GM12864 (cell line): ENCODE measurements around the gene EPB41L3.

Experiments
- DNase-seq: peaks from one replicate; pipeline ENCODE4 v3.0.0-alpha.2; 2011; ENCODE audit warnings: low read depth
- H3K4me3 ChIP-seq: 2 replicates; pipeline ENCODE4 v1.5.1; 2011; ENCODE audit warnings: mild to moderate bottlenecking, low read depth, low read length, control low read depth
- TF ChIP-seq, protein P1 (sequence below): IDR thresholded peaks from 2 replicates; pipeline ENCODE4 v1.5.1; 2011; ENCODE audit warnings: low read depth, mild to moderate bottlenecking, moderate library complexity, low read length, control low read depth, inconsistent platforms; ENCODE audit errors: missing control alignments

Gene EPB41L3

DNA sequence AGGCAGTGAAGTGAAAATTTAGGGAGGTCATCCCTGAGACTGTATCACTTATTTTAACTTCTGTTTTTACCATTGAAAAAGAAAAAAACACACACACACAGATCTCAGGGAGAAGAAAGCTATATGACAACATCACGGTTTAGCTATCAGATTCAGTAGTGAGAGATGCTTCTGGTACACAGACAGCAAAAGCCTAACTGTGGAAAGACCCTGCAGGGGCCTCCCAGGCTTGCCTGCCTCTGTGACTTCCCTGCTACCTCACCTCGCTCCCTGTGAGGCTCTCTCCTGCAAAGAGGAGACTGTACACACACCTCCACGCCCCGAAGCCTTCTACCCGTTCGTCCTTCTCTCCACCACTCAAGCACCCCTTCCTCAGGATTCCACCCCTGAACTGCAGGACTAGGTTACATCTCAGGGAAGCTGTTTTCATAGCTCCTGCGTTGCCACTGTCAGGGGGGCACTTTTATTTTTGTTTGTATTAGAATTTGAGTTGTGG lies 86.3 kb downstream of the EPB41L3 start:
- no peak for DNase-seq
- TF ChIP-seq, protein P1, sequence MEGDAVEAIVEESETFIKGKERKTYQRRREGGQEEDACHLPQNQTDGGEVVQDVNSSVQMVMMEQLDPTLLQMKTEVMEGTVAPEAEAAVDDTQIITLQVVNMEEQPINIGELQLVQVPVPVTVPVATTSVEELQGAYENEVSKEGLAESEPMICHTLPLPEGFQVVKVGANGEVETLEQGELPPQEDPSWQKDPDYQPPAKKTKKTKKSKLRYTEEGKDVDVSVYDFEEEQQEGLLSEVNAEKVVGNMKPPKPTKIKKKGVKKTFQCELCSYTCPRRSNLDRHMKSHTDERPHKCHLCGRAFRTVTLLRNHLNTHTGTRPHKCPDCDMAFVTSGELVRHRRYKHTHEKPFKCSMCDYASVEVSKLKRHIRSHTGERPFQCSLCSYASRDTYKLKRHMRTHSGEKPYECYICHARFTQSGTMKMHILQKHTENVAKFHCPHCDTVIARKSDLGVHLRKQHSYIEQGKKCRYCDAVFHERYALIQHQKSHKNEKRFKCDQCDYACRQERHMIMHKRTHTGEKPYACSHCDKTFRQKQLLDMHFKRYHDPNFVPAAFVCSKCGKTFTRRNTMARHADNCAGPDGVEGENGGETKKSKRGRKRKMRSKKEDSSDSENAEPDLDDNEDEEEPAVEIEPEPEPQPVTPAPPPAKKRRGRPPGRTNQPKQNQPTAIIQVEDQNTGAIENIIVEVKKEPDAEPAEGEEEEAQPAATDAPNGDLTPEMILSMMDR = no peak
- H3K4me3 ChIP-seq = no peak overlapping the region

DNA sequence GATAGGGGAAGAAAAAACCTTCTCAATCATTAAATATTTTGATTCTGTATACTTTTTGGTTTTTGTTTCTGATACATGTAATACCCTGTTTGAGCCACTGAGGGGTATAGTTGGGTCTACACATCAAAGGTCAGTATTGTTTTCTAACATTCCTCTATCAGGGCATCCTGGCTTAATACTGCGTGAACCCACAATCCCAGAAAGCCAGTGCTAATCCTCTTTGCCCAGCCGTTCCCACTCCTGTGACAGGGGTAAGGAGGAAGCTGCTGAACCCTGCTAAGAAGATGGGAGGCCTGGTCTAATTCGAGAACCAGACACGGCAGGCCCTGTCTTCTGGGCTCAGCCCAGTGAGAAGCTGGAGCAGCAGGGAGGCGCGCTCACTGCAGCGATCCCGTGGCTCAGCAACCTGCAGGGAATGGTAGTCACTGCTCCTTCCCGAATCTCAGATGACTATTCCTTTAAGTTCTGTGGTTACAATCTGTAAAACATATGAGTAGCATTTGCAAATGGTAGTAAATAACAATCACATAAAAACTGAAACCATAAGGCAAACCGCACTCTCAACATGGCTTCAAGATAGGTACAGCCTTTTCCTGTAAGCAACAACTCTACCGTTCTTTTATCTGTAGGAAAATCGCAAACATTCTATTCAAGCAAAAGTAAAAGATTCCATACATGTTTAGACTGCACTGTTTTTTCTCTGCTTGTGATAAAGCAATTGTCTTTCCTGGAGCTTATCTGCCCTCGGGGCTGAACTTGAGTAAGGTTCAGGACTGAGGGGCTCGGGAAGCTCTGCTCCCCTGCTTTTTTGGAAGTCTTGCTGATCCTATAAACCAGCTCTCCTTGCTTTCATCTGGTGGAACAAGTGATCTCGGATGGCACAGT lies 87.0 kb downstream of the EPB41L3 start:
- TF ChIP-seq, protein P1 = no peak
- no peak for DNase-seq
- no peak overlapping the region for H3K4me3 ChIP-seq

DNA sequence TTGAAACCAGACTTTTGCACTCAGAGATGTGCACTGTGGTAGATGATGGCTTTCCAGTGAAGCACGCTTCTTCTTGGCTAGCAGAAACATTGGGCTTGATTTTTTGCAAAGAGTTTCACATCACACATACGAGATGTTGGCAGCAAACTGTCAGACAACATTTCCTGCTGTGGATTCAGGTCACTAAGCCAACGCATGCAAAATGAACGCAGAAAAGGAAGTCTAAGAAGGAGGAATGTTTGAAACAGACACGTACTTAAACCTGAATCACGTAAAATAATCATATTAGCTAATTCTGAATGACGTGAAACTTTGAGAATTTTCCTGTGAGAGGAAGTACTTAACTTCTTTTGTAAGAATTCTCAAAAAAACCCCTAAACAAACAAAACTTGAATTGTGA lies 88.1 kb downstream of the EPB41L3 start:
- no peak for DNase-seq
- H3K4me3 ChIP-seq = no peak overlapping the region
- TF ChIP-seq, protein P1 = no peak

DNA sequence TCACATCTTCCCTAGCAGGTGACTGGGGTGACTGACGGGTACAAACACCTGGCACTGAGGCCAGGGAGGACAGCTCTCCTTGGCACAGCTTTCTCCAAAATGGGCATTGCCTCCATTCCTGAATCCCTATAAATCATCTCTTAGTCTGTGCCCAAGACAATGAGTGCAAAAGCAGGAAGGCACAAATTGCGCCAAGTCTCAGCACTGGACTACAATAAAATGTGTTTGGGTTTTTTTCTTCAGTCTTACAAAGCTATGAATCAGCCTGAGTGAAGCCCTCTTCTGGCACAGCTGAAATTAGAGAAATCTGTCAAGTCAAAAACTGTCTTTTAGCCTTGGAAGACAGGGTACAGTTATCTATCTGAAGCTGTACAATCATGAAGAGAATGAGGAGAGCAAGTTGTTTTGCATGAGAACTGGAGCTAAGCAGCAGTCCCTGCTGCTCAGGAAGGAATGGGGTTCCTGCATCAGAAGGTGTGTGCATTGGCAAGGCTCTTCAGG lies 90.8 kb downstream of the EPB41L3 start:
- TF ChIP-seq, protein P1 = no peak
- no peak overlapping the region for H3K4me3 ChIP-seq
- DNase-seq = no peak

DNA sequence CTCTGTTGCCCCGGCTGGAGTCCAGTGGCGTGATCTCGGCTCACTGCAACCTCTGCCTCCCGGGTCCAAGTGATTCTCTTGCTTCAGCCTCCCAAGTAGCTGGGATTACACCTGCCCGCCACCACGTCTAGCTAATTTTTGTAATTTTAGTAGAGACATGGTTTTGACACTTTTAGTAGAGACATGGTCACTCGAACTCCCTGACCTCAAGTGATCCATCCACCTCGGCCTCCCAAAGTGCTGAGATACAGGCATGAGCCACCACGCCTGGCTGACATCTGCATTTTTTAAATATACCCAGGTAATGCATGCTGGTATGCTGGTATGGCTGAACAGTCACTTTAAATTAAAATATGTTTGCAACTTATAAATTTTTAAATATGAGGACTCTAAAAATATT lies 91.9 kb downstream of the EPB41L3 start:
- no peak overlapping the region for H3K4me3 ChIP-seq
- DNase-seq = no peak
- TF ChIP-seq, protein P1 = no peak

DNA sequence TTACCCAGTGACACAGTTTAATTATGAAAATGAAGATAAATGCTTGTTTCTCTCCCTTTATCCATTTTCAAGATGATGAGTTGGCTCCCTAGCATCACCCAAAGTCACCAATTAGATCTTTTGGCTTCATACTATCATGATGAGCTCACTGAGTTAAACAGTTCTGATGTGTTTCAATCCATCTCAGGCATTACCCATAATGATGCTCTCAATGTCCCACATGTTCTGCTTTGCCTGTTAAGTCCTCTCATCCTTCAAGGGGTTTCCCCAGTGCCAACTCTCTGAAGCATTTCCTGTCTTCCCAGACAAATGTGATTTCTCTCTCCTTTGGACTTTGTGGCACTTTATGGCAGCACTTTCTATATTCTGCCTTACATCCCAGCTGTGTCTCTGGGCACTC lies 92.6 kb downstream of the EPB41L3 start:
- H3K4me3 ChIP-seq = no peak overlapping the region
- TF ChIP-seq, protein P1 = no peak
- DNase-seq = no peak
